ENCODE data around the gene RNGTT. TPM values are rescaled to one million over a fixed set of nuclear protein-coding genes. Genes with fewer than 3 reads are reported as not detected.

Gene RNGTT
- total and polyA plus RNA-seq, 12 donors: 3.1 to 10.9 (median 8.6) TPM

- 97 to 98% methylated on average over 3 of the region's 3 CpGs for WGBS, 2 donors
- ATAC-seq: no peak
- intact Hi-C loops (cut with DNase I): no loop called here
- Histone ChIP-seq H3K27ac (no peak overlapping the region), H3K27me3 (no peaks in the 10 kb centered on the region), H3K36me3 (peaks cover 0 to 22% (median 0%) of the 10 kb centered on the region in 9 donors), H3K4me1 (no peaks in the 10 kb centered on the region), H3K9me3 (no peaks in the 10 kb centered on the region), H3K4me3 (no peak overlapping the region)
- no peak for DNase-seq
- TF ChIP-seq, protein P1, sequence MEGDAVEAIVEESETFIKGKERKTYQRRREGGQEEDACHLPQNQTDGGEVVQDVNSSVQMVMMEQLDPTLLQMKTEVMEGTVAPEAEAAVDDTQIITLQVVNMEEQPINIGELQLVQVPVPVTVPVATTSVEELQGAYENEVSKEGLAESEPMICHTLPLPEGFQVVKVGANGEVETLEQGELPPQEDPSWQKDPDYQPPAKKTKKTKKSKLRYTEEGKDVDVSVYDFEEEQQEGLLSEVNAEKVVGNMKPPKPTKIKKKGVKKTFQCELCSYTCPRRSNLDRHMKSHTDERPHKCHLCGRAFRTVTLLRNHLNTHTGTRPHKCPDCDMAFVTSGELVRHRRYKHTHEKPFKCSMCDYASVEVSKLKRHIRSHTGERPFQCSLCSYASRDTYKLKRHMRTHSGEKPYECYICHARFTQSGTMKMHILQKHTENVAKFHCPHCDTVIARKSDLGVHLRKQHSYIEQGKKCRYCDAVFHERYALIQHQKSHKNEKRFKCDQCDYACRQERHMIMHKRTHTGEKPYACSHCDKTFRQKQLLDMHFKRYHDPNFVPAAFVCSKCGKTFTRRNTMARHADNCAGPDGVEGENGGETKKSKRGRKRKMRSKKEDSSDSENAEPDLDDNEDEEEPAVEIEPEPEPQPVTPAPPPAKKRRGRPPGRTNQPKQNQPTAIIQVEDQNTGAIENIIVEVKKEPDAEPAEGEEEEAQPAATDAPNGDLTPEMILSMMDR (IDR thresholded peaks at IDR 0.05): no peak
Measured at GRCh38 chr6:88614316-88614877, 349.0 kb downstream of the RNGTT start.

- no peak for DNase-seq
- peaks cover 0 to 22% (median 0%) of the 10 kb centered on the region in 9 donors for H3K36me3 ChIP-seq
- WGBS, 2 donors: 87 to 91% methylated on average over 5 of the region's 5 CpGs
- no peaks in the 10 kb centered on the region for H3K4me1 ChIP-seq
- H3K4me3 ChIP-seq: no peak overlapping the region
- H3K27ac ChIP-seq: no peak overlapping the region
- no peaks in the 10 kb centered on the region for H3K9me3 ChIP-seq
- no peak for ATAC-seq
- TF ChIP-seq, protein P1 (IDR thresholded peaks at IDR 0.05): no peak
- intact Hi-C loops (cut with DNase I): no loop called here
- no peaks in the 10 kb centered on the region for H3K27me3 ChIP-seq
Measured at GRCh38 chr6:88612631-88613030, 350.8 kb downstream of the RNGTT start.

DNA sequence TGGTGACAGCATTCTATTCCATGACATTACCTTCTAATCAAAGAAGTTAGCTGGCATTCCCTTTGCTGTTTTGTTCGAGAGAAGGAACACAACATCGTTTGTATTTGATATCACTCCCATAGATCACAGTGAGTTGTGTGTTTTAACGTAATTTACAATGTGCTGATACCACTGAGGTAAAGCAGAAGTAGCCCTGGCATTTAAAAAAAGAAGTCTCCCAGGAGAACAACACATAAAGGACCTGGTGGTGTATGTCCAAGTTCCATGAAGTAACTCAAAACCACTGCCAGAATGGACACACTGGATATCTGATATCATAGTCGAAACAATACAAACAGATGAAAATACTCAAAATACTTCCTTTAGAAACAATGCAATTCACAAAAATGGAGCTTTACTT lies 351.7 kb downstream of the RNGTT start:
- 62 to 67% methylated on average over 4 of the region's 4 CpGs for WGBS, 2 donors
- Histone ChIP-seq H3K4me1 (no peaks in the 10 kb centered on the region), H3K36me3 (peaks cover 0 to 22% (median 0%) of the 10 kb centered on the region in 9 donors), H3K27me3 (no peaks in the 10 kb centered on the region), H3K27ac (no peak overlapping the region), H3K9me3 (no peaks in the 10 kb centered on the region), H3K4me3 (no peak overlapping the region)
- intact Hi-C loops (cut with DNase I): no loop called here
- DNase-seq (no peak), ATAC-seq (no peak)
- TF ChIP-seq, protein P1 (IDR thresholded peaks at IDR 0.05): no peak

- intact Hi-C loops (cut with DNase I): no loop called here
- H3K27me3 ChIP-seq: no peaks in the 10 kb centered on the region
- ATAC-seq: no peak
- no peak for DNase-seq
- no peaks in the 10 kb centered on the region for H3K4me1 ChIP-seq
- TF ChIP-seq, protein P1 (IDR thresholded peaks at IDR 0.05): no peak
- 96 to 97% methylated on average over 3 of the region's 3 CpGs for WGBS, 2 donors
- peaks cover 0 to 22% (median 0%) of the 10 kb centered on the region in 9 donors for H3K36me3 ChIP-seq
- no peak overlapping the region for H3K27ac ChIP-seq
- no peak overlapping the region for H3K4me3 ChIP-seq
- no peaks in the 10 kb centered on the region for H3K9me3 ChIP-seq
Measured at GRCh38 chr6:88609983-88610382, 353.4 kb downstream of the RNGTT start.

All from heart right ventricle (tissue), 16 donors.